GM12892 (cell line): ENCODE results near the gene RAB31.

Source experiments
- POLR2A ChIP-seq: IDR thresholded peaks from 2 replicates; pipeline ENCODE4 v1.6.1; 2011; ENCODE audit warnings: low read depth, low read length, control low read depth
- POLR2AphosphoS5 ChIP-seq: IDR thresholded peaks from 2 replicates; pipeline ENCODE4 v1.6.1; 2011; ENCODE audit warnings: low read depth, low read length, control low read depth
- TAF1 ChIP-seq: IDR thresholded peaks from 2 replicates; pipeline ENCODE4 v1.6.1; 2011; ENCODE audit warnings: low read depth, mild to moderate bottlenecking, control low read depth, low read length, borderline replicate concordance

GRCh38 chr18:9829397-9829712 lies 121.3 kb downstream of the RAB31 start:
- TF ChIP-seq POLR2A (no peak), TAF1 (no peak), POLR2AphosphoS5 (no peak)
